SKM-1 treated with dmso at 0.1 percent for 144 hours (cell line): ENCODE results near the gene POTEH.
"Not testable (repeated sequence)": the region's sequence is repeated elsewhere in the genome, so short reads cannot be mapped to it uniquely, and the experiment has no call there.

ENCODE experiments used
- DNase-seq: peaks from one replicate; lab custom pipeline; 2025; ENCODE audit not compliant: unreplicated experiment; lab: John Stamatoyannopoulos, UW

POTEH gene

GRCh38 chr22:15689749-15690125 is at the start of gene POTEH:
POTEH (plus strand) TSS chr22:15690026; CDS start chr22:15690078, 52 bp downstream.
- DNase-seq: not testable (repeated sequence)

- DNase-seq: not testable (repeated sequence)
These were observed 47.5 kb upstream of the POTEH start for GRCh38 chr22:15642288-15642861.

GRCh38 chr22:15651954-15652353 is 37.9 kb upstream of the POTEH start:
- DNase-seq: not testable (repeated sequence)

- not testable (repeated sequence) for DNase-seq
These were observed 37.1 kb upstream of the POTEH start for GRCh38 chr22:15652738-15653137.

- DNase-seq: not testable (repeated sequence)
These were observed 36.6 kb upstream of the POTEH start for GRCh38 chr22:15653241-15653640.

- not testable (repeated sequence) for DNase-seq
These were observed 28.7 kb upstream of the POTEH start for GRCh38 chr22:15661102-15661501.

GRCh38 chr22:15664682-15665081 is 25.1 kb upstream of the POTEH start:
- not testable (repeated sequence) for DNase-seq

- DNase-seq: not testable (repeated sequence)
These were observed 24.3 kb upstream of the POTEH start for GRCh38 chr22:15665478-15665877.

- not testable (repeated sequence) for DNase-seq
These were observed 20.4 kb upstream of the POTEH start for GRCh38 chr22:15669430-15669829.

- DNase-seq: not testable (repeated sequence)
These were observed 10.1 kb upstream of the POTEH start for GRCh38 chr22:15679702-15680101.

- not testable (repeated sequence) for DNase-seq
These were observed 5.7 kb upstream of the POTEH start for GRCh38 chr22:15684115-15684514.

GRCh38 chr22:15684695-15685094 is 5.1 kb upstream of the POTEH start:
- DNase-seq: not testable (repeated sequence)

- DNase-seq: not testable (repeated sequence)
These were observed 4.2 kb upstream of the POTEH start for GRCh38 chr22:15685641-15686040.

GRCh38 chr22:15687086-15687485 is 2.7 kb upstream of the POTEH start:
- not testable (repeated sequence) for DNase-seq

GRCh38 chr22:15687676-15688075 is 2.1 kb upstream of the POTEH start:
- not testable (repeated sequence) for DNase-seq

GRCh38 chr22:15688090-15688489 is 1.7 kb upstream of the POTEH start:
- DNase-seq: not testable (repeated sequence)

- not testable (repeated sequence) for DNase-seq
These were observed 646 bp upstream of the POTEH start for GRCh38 chr22:15689012-15689748.

GRCh38 chr22:15713600-15713999 is 23.8 kb downstream of the POTEH start:
- DNase-seq: not testable (repeated sequence)

- not testable (repeated sequence) for DNase-seq
These were observed 24.3 kb downstream of the POTEH start for GRCh38 chr22:15714125-15714524.

GRCh38 chr22:15721884-15722283 is 32.1 kb downstream of the POTEH start:
- DNase-seq: not testable (repeated sequence)

GRCh38 chr22:15729209-15729917 is 39.5 kb downstream of the POTEH start:
- not testable (repeated sequence) for DNase-seq

GRCh38 chr22:15731023-15731422 is 41.2 kb downstream of the POTEH start:
- not testable (repeated sequence) for DNase-seq
